Measurements from ENCODE around the gene SLF2. TPM values are rescaled to one million over a fixed set of nuclear protein-coding genes. Genes with fewer than 3 reads are reported as not detected.

Gene SLF2
- total and polyA plus RNA-seq, 2 of the 8 experiments (the other 6 are each of a cell fraction or from before 2014, with no cell fraction given): 5.5 to 20.9 TPM

- DNase-seq (ENCODE audit: low read depth in 1 of 2, low spot score in 2 of 2) (no peak), FAIRE-seq (peak; percentile 39)
- no peak overlapping the region for H2BK20ac ChIP-seq (ENCODE audit: low read length)
- no peaks in the 10 kb centered on the region for H3K79me1 ChIP-seq (ENCODE audit: low read depth, low read length)
- no peaks in the 10 kb centered on the region for H3K9me3 ChIP-seq (ENCODE audit: insufficient read depth in 2 of 2, low read depth in 1 of 2, low read length in 1 of 2)
- H4K91ac ChIP-seq (replicated peaks; ENCODE audit: insufficient read length, low read length): no peak overlapping the region
- no peak overlapping the region for H2BK12ac ChIP-seq (ENCODE audit: low read depth, low read length)
- 29% methylated on average over 12 of the region's 12 CpGs; no CpG with 5 or more reads in 1 of the 2 experiments for WGBS, 2 experiments (ENCODE audit: extremely low coverage in 1 of 2, insufficient coverage in 1 of 2, insufficient read length in 1 of 2, insufficient replicate concordance in 2 of 2, low coverage in 1 of 2, low lambda C conversion rate in 2 of 2, missing lambda C conversion rate in 1 of 2)
- H3K4ac ChIP-seq (replicated peaks; ENCODE audit: insufficient read length, low read depth, low read length): no peak overlapping the region
- H2BK5ac ChIP-seq (ENCODE audit: low read depth, low read length): peak overlapping the region; percentile 81; the same call in 1 of the 2 replicates
- H4K8ac ChIP-seq (ENCODE audit: extremely low read depth, insufficient read depth, low read length): no peak overlapping the region
- peaks cover 0 to 3% of the 10 kb centered on the region in 2 experiments for H4K20me1 ChIP-seq (replicated peaks in 1 of 2; ENCODE audit: control insufficient read depth in 1 of 2, insufficient read depth in 2 of 2, low read length in 2 of 2)
- H3K36me3 ChIP-seq (ENCODE audit: control insufficient read depth in 2 of 4, insufficient read depth in 4 of 4, low read length in 3 of 4): peaks cover 2 to 8% (median 5%) of the 10 kb centered on the region in 4 experiments; a peak in 3 of 8 replicates
- ChIA-PET POLR2A (ENCODE audit: partially characterized antibody) (interaction anchor here (0.8 to 1.6 kb wide), 3 partner anchors 18 to 85 kb away, joined by 3 to 5 read pairs (median 3); no protein-coding TSS in a partner anchor), CTCF (ENCODE audit: partially characterized antibody) (interaction anchor here (0.9 to 1.3 kb wide), 4 partner anchors 20 to 430 kb away, joined by 3 to 5 read pairs (median 4); no protein-coding TSS in a partner anchor)
- peaks cover 0 to 24% of the 10 kb centered on the region in 2 experiments; a peak in 2 of 4 replicates for H3K79me2 ChIP-seq (ENCODE audit: control insufficient read depth in 1 of 2, insufficient read depth in 2 of 2, low read length in 2 of 2)
- no peak overlapping the region for H2AK5ac ChIP-seq (ENCODE audit: low read depth, low read length)
- no peak overlapping the region for H3K27ac ChIP-seq (ENCODE audit: low read depth, low read length)
- H3K4me1 ChIP-seq (replicated peaks in 1 of 4; ENCODE audit: control insufficient read depth in 3 of 4, insufficient read depth in 4 of 4, low read length in 3 of 4): peaks cover 2 to 13% (median 4%) of the 10 kb centered on the region in 4 experiments; a peak in 3 of 7 replicates
- TF ChIP-seq MAFK (IDR thresholded peaks at IDR 0.05; ENCODE audit: low read depth, low read length) (no peak), SAP30 (IDR thresholded peaks at IDR 0.05; ENCODE audit: insufficient read depth, insufficient replicate concordance, low read length) (peak; percentile 6), CBX8 (IDR thresholded peaks at IDR 0.05; ENCODE audit: borderline replicate concordance, low read depth, low read length) (no peak), EZH2 (IDR thresholded peaks at IDR 0.05; ENCODE audit: low read depth, low read length, severe bottlenecking) (no peak), KDM1A (IDR thresholded peaks at IDR 0.05; ENCODE audit: borderline replicate concordance, low read length) (peak; percentile 82; the same call in 1 of the 2 replicates), ATF2 (IDR thresholded peaks at IDR 0.05; ENCODE audit: low read length) (no peak)
- TF ChIP-seq, protein P1, sequence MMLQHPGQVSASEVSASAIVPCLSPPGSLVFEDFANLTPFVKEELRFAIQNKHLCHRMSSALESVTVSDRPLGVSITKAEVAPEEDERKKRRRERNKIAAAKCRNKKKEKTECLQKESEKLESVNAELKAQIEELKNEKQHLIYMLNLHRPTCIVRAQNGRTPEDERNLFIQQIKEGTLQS (IDR thresholded peaks at IDR 0.05; ENCODE audit: insufficient read depth, low read depth, low read length): no peak
- peak overlapping the region; percentile 91; the same call in 1 of the 2 replicates for H2AFZ ChIP-seq (ENCODE audit: low read length)
- H3K27me3 ChIP-seq (replicated peaks in 1 of 4; ENCODE audit: control insufficient read depth in 3 of 4, extremely low read depth in 1 of 4, insufficient read depth in 3 of 4, low read length in 3 of 4): no peaks in the 10 kb centered on the region; a peak in 1 of 7 replicates
- no peak overlapping the region for H2BK120ac ChIP-seq (replicated peaks; ENCODE audit: low read depth, low read length)
- H4K5ac ChIP-seq (ENCODE audit: insufficient read length, low read depth, low read length): no peak overlapping the region
- peak overlapping the region; percentile 38; the same call in 1 of the 2 replicates for H3K18ac ChIP-seq (ENCODE audit: extremely low read depth, low read length)
- H3K23ac ChIP-seq (ENCODE audit: insufficient read length): no peak overlapping the region
- H3K4me2 ChIP-seq (ENCODE audit: insufficient read depth in 1 of 2, low read depth in 2 of 2, low read length in 2 of 2): peak overlapping the region; percentile 78 to 83
- H2BK15ac ChIP-seq (ENCODE audit: low read length): peak overlapping the region; percentile 77; the same call in 1 of the 2 replicates
- no peak overlapping the region for H3K14ac ChIP-seq (ENCODE audit: insufficient read length)
- no peak overlapping the region for H3K56ac ChIP-seq (replicated peaks; ENCODE audit: insufficient read length, low read depth, low read length)
- H3K23me2 ChIP-seq (ENCODE audit: low read depth, low read length): peaks cover 6% of the 10 kb centered on the region
- H3K4me3 ChIP-seq (ENCODE audit: extremely low read depth in 1 of 4, insufficient read depth in 2 of 4, low read depth in 3 of 4, low read length in 4 of 4): peak overlapping the region; percentile 39 to 95 (median 76)
- peak overlapping the region; percentile 48 to 62 (median 52); a peak in 6 of 7 replicates for H3K9ac ChIP-seq (replicated peaks in 1 of 4; ENCODE audit: extremely low read depth in 1 of 4, low read depth in 3 of 4, low read length in 3 of 4)
Measured at GRCh38 chr10:100912013-100912604, 654 bp upstream of the SLF2 start.
